IPS DF 6.9 (cell line): ENCODE measurements around the gene FRMD5.
"Not testable (repeated sequence)": the region's sequence is repeated elsewhere in the genome, so short reads cannot be mapped to it uniquely, and the experiment has no call there.

Source experiments
- DNase-seq: peaks from one replicate; pipeline ENCODE4 v3.0.0-alpha.2; 2013; ENCODE audit warnings: low read depth, low spot score
- H3K27ac ChIP-seq: one replicate; pipeline ENCODE4 v1.5.1; 2013; ENCODE audit warnings: low read length, control low read depth
- H3K27me3 ChIP-seq: 2 replicates; pipeline ENCODE4 v1.6.1; 2013; ENCODE audit warnings: mild to moderate bottlenecking, low read length; ENCODE audit not compliant: control insufficient read depth, insufficient read depth
- H3K36me3 ChIP-seq: 2 replicates; pipeline ENCODE4 v1.6.1; 2013; ENCODE audit warnings: low read length; ENCODE audit not compliant: control insufficient read depth, insufficient read depth
- H3K4me1 ChIP-seq: 2 replicates; pipeline ENCODE4 v1.6.1; 2013; ENCODE audit warnings: low read length; ENCODE audit not compliant: control insufficient read depth, insufficient read depth
- H3K4me3 ChIP-seq: 2 replicates; pipeline ENCODE4 v1.5.1; 2013; ENCODE audit warnings: mild to moderate bottlenecking, low read length
- H3K9me3 ChIP-seq: 2 replicates; pipeline ENCODE4 v1.6.1; 2013; ENCODE audit warnings: low read length, inconsistent platforms; ENCODE audit not compliant: control insufficient read depth, insufficient read depth
- WGBS: extraction: QIAGEN DNeasy Blood & Tissue Kit; methylation state at CpG from one replicate; pipeline ENCODE4 v1.1.7; 2013; ENCODE audit warnings: mixed read lengths, missing lambda C conversion rate; ENCODE audit not compliant: insufficient read length, insufficient coverage; 5-methylcytosine and 5-hydroxymethylcytosine counted together

FRMD5 gene

DNA sequence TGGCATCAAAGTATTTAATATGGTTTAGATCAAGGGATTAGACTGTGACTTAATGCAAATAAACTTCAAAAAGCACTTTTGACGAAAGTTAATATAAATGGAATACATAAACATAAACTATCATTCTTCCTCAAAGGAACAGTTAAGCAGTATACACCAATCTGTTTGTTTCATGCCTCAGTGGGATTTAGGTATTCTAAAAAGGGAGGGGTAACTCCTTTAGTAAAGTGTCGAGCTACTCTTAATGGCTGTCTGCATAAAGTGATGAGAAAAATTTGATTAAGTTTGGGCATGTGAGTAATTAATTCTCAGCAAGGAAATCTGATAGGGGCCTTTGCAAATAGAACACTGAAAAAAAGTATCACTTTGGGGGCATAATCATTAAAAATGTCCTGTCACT, 176.9 kb downstream of the FRMD5 start:
- Histone ChIP-seq H3K27me3 (no peaks in the 10 kb centered on the region), H3K4me1 (no peaks in the 10 kb centered on the region), H3K27ac (no peak overlapping the region), H3K36me3 (no peaks in the 10 kb centered on the region), H3K4me3 (no peak overlapping the region), H3K9me3 (no peaks in the 10 kb centered on the region)
- no peak for DNase-seq
- no CpG with 5 or more reads among the region's 2 CpGs for WGBS

DNA sequence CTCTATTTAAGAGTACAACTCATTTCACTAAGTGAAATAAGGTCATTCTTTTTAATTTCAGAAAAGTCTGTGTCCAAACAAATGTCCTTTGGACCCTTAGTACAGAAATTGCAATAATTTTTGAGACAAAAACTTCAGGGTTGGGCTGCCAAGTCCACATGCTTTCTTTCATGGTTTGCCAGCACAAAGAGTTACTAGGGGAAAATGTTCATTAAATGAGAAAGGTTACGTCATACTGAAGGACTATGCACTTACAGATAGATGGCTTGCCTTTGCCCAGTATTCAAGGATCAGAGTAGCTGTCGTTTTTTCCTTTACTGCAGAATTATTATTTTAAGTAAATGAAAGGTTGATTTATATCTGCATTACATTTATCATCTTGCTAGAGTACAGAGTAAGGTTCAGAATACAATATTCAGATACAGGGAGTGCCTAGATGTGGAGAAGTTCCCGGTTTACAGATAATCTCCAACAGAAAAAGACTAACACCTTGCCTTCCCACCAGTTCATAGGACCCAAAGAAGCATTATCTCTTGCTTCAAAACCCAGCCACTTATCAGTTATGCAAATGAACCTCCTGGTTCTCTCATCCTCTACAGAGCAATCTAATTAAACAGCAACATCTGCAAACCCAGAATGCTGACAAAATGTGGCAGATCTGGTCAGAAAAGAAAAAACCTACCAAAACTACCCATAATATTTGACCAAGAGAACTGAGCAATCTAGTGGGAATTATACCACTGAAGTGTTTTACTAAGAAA, 179.3 kb downstream of the FRMD5 start:
- DNase-seq, result no peak
- Histone ChIP-seq H3K27ac (no peak overlapping the region), H3K36me3 (no peaks in the 10 kb centered on the region), H3K4me1 (no peaks in the 10 kb centered on the region), H3K9me3 (no peaks in the 10 kb centered on the region), H3K27me3 (no peaks in the 10 kb centered on the region), H3K4me3 (no peak overlapping the region)
- no CpG with 5 or more reads among the region's 3 CpGs for WGBS

DNA sequence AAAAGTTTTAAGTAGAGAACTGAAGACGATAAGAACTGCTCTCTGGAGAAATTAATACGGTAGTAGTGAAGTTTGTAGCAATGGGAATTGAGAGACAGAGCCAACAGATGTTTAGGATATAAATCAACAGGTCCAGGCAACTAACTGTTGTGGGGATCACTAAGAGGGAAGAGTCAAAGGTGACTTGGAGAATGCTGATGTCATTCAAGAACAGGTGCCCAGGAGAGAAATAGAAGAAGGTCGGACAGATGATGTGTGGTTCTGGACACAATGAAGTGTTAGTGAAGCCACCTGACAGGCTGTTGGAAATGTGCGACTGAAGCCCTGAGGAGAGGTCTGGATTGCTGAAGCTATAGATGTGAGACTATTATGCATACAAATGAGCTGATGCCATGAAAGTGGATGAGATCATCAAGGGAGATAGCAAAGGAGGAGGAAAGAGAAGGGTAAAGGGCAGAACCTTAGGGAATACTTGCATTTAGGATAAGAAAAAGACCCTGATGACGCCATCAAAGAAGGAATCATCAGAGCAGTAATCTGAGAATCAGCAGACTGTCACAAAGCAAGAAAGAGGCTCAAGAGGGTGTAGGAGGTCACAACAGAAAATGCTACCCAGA, 183.7 kb downstream of the FRMD5 start:
- H3K27ac ChIP-seq, result no peak overlapping the region
- no peaks in the 10 kb centered on the region for H3K9me3 ChIP-seq
- H3K4me1 ChIP-seq, result no peaks in the 10 kb centered on the region
- H3K27me3 ChIP-seq, result no peaks in the 10 kb centered on the region
- no peak for DNase-seq
- H3K4me3 ChIP-seq, result no peak overlapping the region
- no peaks in the 10 kb centered on the region for H3K36me3 ChIP-seq
- WGBS, result no CpG with 5 or more reads among the region's 5 CpGs

DNA sequence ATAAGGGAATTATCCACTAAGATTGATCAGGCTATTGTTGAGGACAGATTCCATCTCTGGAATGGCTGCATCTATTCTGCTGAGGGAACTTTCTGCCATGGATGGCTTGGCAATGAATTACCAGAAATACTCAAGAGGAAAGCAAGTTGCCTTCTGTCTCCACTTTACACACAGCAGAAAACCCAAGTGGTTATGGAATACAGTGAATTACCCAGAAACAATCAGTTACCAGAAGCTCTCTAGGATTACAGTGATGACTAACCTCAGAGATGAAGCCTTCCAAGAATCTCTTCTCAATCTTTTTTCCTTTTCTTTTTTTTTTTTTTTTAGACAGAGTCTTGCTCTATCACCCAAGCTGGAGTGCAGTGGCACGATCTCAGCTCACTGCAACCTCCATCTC, 185.0 kb downstream of the FRMD5 start:
- no peaks in the 10 kb centered on the region for H3K27me3 ChIP-seq
- H3K4me1 ChIP-seq, result no peaks in the 10 kb centered on the region
- no peak for DNase-seq
- H3K4me3 ChIP-seq, result no peak overlapping the region
- no peaks in the 10 kb centered on the region for H3K9me3 ChIP-seq
- no CpG with 5 or more reads among the region's 1 CpG for WGBS
- no peak overlapping the region for H3K27ac ChIP-seq
- H3K36me3 ChIP-seq, result no peaks in the 10 kb centered on the region

DNA sequence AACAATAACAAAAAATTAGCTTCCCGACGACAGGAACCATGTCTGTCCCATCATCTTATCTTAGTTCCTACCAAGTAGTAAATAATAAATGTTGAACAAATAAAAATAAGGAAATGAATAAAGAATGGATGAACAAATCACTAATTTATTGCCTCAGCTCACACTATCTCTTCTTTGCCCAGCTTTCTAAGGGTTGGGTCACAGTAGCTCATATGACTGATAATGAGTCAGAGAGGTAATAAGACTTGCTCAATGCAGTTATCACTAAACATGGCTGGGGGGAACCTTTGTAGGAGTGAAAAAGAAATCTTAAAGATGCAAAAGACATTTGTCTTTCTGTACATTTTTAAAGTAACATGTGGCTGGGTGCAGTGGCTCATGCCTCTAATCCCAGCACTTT, 186.0 kb downstream of the FRMD5 start:
- Histone ChIP-seq H3K4me1 (no peaks in the 10 kb centered on the region), H3K4me3 (no peak overlapping the region), H3K9me3 (no peaks in the 10 kb centered on the region), H3K36me3 (no peaks in the 10 kb centered on the region), H3K27ac (no peak overlapping the region), H3K27me3 (no peaks in the 10 kb centered on the region)
- no CpG with 5 or more reads among the region's 2 CpGs for whole genome bisulfite sequencing
- DNase-seq, result no peak

DNA sequence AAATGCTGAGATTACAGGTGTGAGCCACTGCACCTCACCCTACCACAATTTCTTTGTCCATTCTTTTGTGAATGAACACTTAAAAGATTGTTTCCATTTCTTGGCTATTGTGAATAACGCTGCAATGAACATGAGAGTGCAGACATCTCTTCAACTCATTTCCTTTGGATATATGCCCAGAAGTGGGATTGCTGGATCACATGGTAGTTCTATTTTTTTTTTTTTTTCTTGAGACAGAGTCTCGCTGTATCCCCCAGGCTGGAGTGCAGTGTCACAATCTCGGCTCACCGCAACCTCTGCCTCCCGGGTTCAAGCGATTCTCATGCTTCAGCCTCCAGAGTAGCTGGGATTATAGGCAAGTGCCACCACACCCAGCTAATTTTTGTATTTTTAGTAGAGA, 194.8 kb downstream of the FRMD5 start:
- H3K27ac ChIP-seq, H3K4me3 ChIP-seq, DNase-seq, H3K9me3 ChIP-seq, H3K4me1 ChIP-seq, H3K36me3 ChIP-seq, H3K27me3 ChIP-seq: not testable (repeated sequence)
- no CpG with 5 or more reads among the region's 6 CpGs for WGBS

DNA sequence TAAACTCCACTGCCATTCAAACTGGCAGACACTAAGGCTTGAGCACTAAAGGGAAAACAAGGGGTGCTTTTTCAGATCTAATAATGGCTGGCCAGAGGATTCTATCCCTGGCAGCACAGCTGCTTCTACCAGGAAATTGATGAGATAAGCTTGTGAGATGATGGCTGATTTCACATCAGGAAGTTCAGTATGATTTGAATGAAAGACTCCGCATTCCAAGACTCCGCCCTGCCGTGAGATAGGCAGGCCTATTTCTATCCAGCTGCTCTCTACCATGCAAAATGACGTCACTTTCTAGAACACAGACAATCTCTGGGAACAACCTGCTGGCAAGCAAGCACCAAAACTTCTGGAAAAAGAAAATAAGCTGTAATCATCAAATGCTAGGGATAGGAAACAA, 196.5 kb downstream of the FRMD5 start:
- Histone ChIP-seq H3K4me3 (no peak overlapping the region), H3K4me1 (no peaks in the 10 kb centered on the region), H3K9me3 (no peaks in the 10 kb centered on the region), H3K27ac (no peak overlapping the region), H3K27me3 (no peaks in the 10 kb centered on the region), H3K36me3 (no peaks in the 10 kb centered on the region)
- no peak for DNase-seq
- WGBS, result no CpG with 5 or more reads among the region's 4 CpGs

DNA sequence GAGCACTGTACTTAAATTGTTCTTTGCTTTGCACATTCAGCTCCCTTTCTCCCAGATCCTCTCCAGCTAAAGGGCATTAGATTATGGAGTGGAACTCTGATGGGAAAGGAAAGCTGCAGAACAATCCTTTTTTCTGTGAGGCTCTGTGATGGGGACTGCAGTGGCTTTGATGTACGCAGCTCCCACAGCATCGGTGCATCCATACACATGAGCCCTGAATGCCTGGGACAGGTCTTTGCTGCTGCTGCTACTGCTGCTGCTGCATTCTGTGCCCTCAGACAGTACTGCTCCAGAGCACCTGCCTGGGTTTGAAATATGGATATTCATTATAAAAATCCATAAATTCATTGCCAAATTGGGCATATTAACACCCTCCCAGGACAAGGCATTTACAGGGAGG, 203.9 kb downstream of the FRMD5 start:
- WGBS, result no CpG with 5 or more reads among the region's 2 CpGs
- Histone ChIP-seq H3K36me3 (no peaks in the 10 kb centered on the region), H3K27ac (no peak overlapping the region), H3K9me3 (no peaks in the 10 kb centered on the region), H3K4me3 (no peak overlapping the region), H3K4me1 (no peaks in the 10 kb centered on the region), H3K27me3 (no peaks in the 10 kb centered on the region)
- DNase-seq, result no peak

DNA sequence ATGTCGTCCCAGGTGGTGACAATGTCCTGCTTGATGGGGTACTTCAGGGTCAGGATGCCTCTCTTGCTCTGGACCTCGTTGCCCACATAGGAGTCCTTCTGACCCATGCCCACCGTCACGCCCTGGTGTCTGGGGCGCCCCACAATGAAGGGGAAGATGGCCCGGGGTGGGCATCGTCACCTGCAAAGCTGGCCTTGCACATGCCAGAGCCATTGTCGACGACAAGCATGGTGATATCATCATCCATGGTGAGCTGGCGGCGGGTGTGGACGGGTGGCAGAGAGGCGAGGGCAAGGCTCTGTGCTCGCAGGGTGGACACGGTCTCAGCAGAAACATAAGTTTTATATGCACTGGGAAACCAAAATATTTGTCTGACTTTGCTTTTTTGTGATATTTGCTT, 205.1 kb downstream of the FRMD5 start:
- no peak overlapping the region for H3K4me3 ChIP-seq
- no peaks in the 10 kb centered on the region for H3K9me3 ChIP-seq
- no peaks in the 10 kb centered on the region for H3K36me3 ChIP-seq
- no peak overlapping the region for H3K27ac ChIP-seq
- DNase-seq, result no peak
- WGBS, result no CpG with 5 or more reads among the region's 15 CpGs
- no peaks in the 10 kb centered on the region for H3K4me1 ChIP-seq
- no peaks in the 10 kb centered on the region for H3K27me3 ChIP-seq

DNA sequence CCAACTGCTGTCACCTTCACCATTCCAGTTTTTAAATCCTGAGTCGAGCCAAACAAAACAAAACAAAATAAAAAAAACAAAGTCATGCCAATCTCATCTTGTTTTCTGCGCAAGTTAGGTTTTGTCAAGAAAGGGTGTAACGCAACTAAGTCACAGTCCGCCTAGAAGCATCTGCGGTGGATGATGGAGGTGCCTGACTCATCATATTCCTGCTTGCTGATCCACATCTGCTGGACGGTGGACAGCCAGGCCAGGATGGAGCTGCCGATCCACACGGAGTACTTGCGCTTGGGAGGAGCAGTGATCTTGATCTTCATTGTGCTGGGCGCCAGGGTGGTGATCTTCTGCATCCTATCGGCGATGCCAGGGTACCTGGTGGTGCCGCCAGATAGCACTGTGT, 206.2 kb downstream of the FRMD5 start:
- no peak for DNase-seq
- H3K27me3 ChIP-seq, result no peaks in the 10 kb centered on the region
- no peaks in the 10 kb centered on the region for H3K9me3 ChIP-seq
- no peaks in the 10 kb centered on the region for H3K36me3 ChIP-seq
- WGBS, result no CpG with 5 or more reads among the region's 13 CpGs
- H3K27ac ChIP-seq, result no peak overlapping the region
- no peaks in the 10 kb centered on the region; the same call in 1 of the 2 replicates for H3K4me1 ChIP-seq
- no peak overlapping the region for H3K4me3 ChIP-seq

DNA sequence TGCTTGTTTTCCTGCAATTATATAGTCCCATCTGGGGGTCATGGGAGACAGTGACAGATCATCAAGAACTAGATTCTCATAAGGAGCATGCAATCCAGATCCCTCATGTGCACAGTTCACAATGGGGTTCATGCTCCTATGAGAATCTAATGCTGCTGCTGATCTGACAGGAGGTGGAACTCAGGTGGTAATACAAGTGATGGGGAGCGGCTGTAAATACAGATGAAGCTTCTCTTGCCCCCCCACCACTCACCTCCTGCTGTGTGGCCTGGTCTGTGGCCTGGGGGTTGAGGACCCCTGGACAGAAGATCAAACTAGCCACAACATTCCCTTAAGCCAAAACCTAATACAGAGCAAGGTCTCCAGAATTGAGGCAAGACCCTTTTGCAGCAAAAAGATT, 207.1 kb downstream of the FRMD5 start:
- Histone ChIP-seq H3K9me3 (no peaks in the 10 kb centered on the region), H3K27me3 (no peaks in the 10 kb centered on the region), H3K4me1 (peaks cover 1% of the 10 kb centered on the region; the same call in 1 of the 2 replicates), H3K27ac (no peak overlapping the region), H3K4me3 (no peak overlapping the region), H3K36me3 (no peaks in the 10 kb centered on the region)
- no peak for DNase-seq
- no CpG with 5 or more reads among the region's 1 CpG for WGBS
